Trophoblast cell (in vitro differentiated cells and primary cell): ENCODE data around the gene SLC66A2.

Experiments
- DNase-seq, 2 donors: peaks; one replicate each; pipeline ENCODE4 v3.0.0-alpha.2; 2016
- H2AFZ ChIP-seq: 2 replicates; pipeline ENCODE4 v1.6.1; 2013; ENCODE audit warnings: low read length, moderate library complexity, mild to moderate bottlenecking; ENCODE audit not compliant: insufficient read depth, poor library complexity
- H2AK5ac ChIP-seq: 2 replicates; pipeline ENCODE4 v1.6.1; 2013; ENCODE audit warnings: mild to moderate bottlenecking, low read length
- H2BK120ac ChIP-seq: 2 replicates; pipeline ENCODE4 v1.6.1; 2013; ENCODE audit warnings: low read length, mild to moderate bottlenecking, moderate library complexity; ENCODE audit not compliant: insufficient read depth, poor library complexity
- H2BK12ac ChIP-seq: 2 replicates; pipeline ENCODE4 v1.6.1; 2013; ENCODE audit warnings: mild to moderate bottlenecking, low read length, moderate library complexity
- H2BK5ac ChIP-seq: 2 replicates; pipeline ENCODE4 v1.6.1; 2013; ENCODE audit warnings: low read length, low read depth, moderate library complexity, mild to moderate bottlenecking; ENCODE audit not compliant: poor library complexity
- H3K14ac ChIP-seq: 2 replicates; pipeline ENCODE4 v1.6.1; 2013; ENCODE audit warnings: mild to moderate bottlenecking, low read length
- H3K18ac ChIP-seq: 2 replicates; pipeline ENCODE4 v1.6.1; 2013; ENCODE audit warnings: mild to moderate bottlenecking, low read length
- H3K23ac ChIP-seq: 2 replicates; pipeline ENCODE4 v1.6.1; 2013; ENCODE audit warnings: low read length
- H3K27ac ChIP-seq: 2 replicates; pipeline ENCODE4 v1.5.1; 2013; ENCODE audit warnings: low read depth, mild to moderate bottlenecking, inconsistent platforms, low read length, moderate library complexity
- H3K27me3 ChIP-seq: 2 replicates; pipeline ENCODE4 v1.6.1; 2013; ENCODE audit warnings: inconsistent platforms, mild to moderate bottlenecking, low read length, moderate library complexity; ENCODE audit not compliant: insufficient read depth
- H3K36me3 ChIP-seq, 2 experiments: 1 replicate in 1 of 2; 2 replicates in 1 of 2; pipeline ENCODE4 v1.6.1; 2013; ENCODE audit warnings: low read length in 2 of 2, mild to moderate bottlenecking in 2 of 2, moderate library complexity in 1 of 2; ENCODE audit not compliant: insufficient read depth in 2 of 2, control insufficient read depth in 1 of 2
- H3K4ac ChIP-seq: 2 replicates; pipeline ENCODE4 v1.6.1; 2013; ENCODE audit warnings: low read depth, mild to moderate bottlenecking, low read length, moderate library complexity
- H3K4me1 ChIP-seq, 2 experiments: 1 replicate in 1 of 2; 2 replicates in 1 of 2; pipeline ENCODE4 v1.6.1; 2013; ENCODE audit warnings: low read length in 2 of 2, mild to moderate bottlenecking in 2 of 2, moderate library complexity in 1 of 2; ENCODE audit not compliant: insufficient read depth in 2 of 2, control insufficient read depth in 1 of 2
- H3K4me2 ChIP-seq: 2 replicates; pipeline ENCODE4 v1.6.1; 2013; ENCODE audit warnings: inconsistent platforms, mild to moderate bottlenecking, low read length, moderate library complexity
- H3K4me3 ChIP-seq: 2 replicates; pipeline ENCODE4 v1.5.1; 2013; ENCODE audit warnings: mild to moderate bottlenecking, low read depth, low read length, inconsistent platforms
- H3K79me1 ChIP-seq: one replicate; pipeline ENCODE4 v1.6.1; 2013; ENCODE audit warnings: low read length
- H3K79me2 ChIP-seq: 2 replicates; pipeline ENCODE4 v1.6.1; 2013; ENCODE audit warnings: low read length, mild to moderate bottlenecking; ENCODE audit not compliant: control insufficient read depth, insufficient read depth, poor library complexity
- H3K9ac ChIP-seq: 2 replicates; pipeline ENCODE4 v1.6.1; 2013; ENCODE audit warnings: mild to moderate bottlenecking, low read length
- H3K9me3 ChIP-seq: 2 replicates; pipeline ENCODE4 v1.6.1; 2013; ENCODE audit warnings: low read depth, mild to moderate bottlenecking, control low read depth, inconsistent platforms, low read length; ENCODE audit not compliant: insufficient read depth
- H4K12ac ChIP-seq: 2 replicates; pipeline ENCODE4 v1.6.1; 2013; ENCODE audit warnings: low read depth, mild to moderate bottlenecking, low read length, moderate library complexity
- H4K8ac ChIP-seq: 2 replicates; pipeline ENCODE4 v1.6.1; 2013; ENCODE audit warnings: low read depth, mild to moderate bottlenecking, low read length, moderate library complexity
- H4K91ac ChIP-seq: one replicate; pipeline ENCODE4 v1.6.1; 2013; ENCODE audit warnings: low read depth, mild to moderate bottlenecking, low read length, moderate library complexity
- WGBS: extraction: QIAGEN DNeasy Blood & Tissue Kit; methylation state at CpG from one replicate; pipeline ENCODE4 v1.1.7; 2013; ENCODE audit warnings: missing lambda C conversion rate; ENCODE audit not compliant: insufficient read length, insufficient coverage; ENCODE audit errors: extremely low coverage; 5-methylcytosine and 5-hydroxymethylcytosine counted together

SLC66A2 gene

GRCh38 chr18:79853303-79853992 is 98.0 kb downstream of the SLC66A2 start:
- no peak overlapping the region for H4K91ac ChIP-seq
- no peak overlapping the region for H3K14ac ChIP-seq
- H3K79me2 ChIP-seq: no peaks in the 10 kb centered on the region
- H2BK12ac ChIP-seq: no peak overlapping the region
- H2BK120ac ChIP-seq: no peak overlapping the region
- no peak overlapping the region for H3K23ac ChIP-seq
- H2AK5ac ChIP-seq: no peak overlapping the region
- H3K4me2 ChIP-seq: no peak overlapping the region
- no peak overlapping the region for H3K27ac ChIP-seq
- H3K18ac ChIP-seq: no peak overlapping the region
- no peak overlapping the region for H4K8ac ChIP-seq
- no peaks in the 10 kb centered on the region for H3K36me3 ChIP-seq
- H3K4me1 ChIP-seq: peaks cover 7 to 8% of the 10 kb centered on the region in 2 experiments
- no peak for DNase-seq
- H3K4me3 ChIP-seq: no peak overlapping the region
- H4K12ac ChIP-seq: no peak overlapping the region
- H2AFZ ChIP-seq: no peak overlapping the region
- no peak overlapping the region for H2BK5ac ChIP-seq
- WGBS: no CpG with 5 or more reads among the region's 26 CpGs
- no peaks in the 10 kb centered on the region for H3K79me1 ChIP-seq
- no peak overlapping the region for H3K9ac ChIP-seq
- no peak overlapping the region for H3K4ac ChIP-seq
- H3K27me3 ChIP-seq: no peaks in the 10 kb centered on the region
- no peaks in the 10 kb centered on the region for H3K9me3 ChIP-seq

DNA sequence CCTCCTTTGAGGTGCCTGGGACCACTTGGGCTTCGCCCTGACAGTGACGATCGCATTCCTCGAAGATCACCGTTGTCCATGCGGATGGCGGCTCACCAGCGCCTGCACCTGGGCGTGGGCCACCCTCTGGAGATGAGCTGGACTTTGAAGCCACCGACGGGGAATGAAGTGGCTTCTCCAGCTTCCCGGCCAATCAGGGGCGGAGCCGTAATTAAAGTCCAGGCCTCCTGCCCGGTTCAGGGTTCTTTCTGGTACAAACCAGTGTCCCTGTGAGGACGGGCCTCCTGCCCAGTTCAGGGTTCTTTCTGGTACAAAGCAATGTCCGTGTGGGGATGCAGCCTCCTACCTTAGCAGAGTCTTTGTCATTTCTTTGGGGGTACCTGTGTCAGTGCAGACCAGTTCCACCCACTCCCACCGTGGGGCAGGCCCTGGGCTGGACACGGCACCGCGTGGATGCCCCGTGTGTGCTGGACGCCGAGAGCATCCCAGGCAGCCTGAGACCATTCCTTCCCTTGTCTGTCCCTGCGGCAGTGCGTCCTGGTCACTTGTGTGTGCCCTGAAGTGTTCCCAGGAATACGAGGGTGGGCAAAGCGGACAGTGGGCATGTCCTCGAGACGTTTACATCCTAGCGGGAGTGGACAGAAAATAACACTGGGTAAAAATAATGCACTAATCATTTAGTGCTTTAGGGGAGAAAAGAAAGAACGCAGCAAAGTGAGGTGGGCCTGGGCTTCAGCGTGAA is 98.7 kb downstream of the SLC66A2 start:
- no peak for DNase-seq
- Histone ChIP-seq H3K9ac (no peak overlapping the region), H3K27ac (no peak overlapping the region), H2BK12ac (no peak overlapping the region), H3K4me3 (no peak overlapping the region), H2BK120ac (no peak overlapping the region), H3K18ac (no peak overlapping the region), H2AFZ (no peak overlapping the region), H3K23ac (no peak overlapping the region), H2BK5ac (no peak overlapping the region), H3K79me2 (no peaks in the 10 kb centered on the region), H4K8ac (no peak overlapping the region), H3K14ac (no peak overlapping the region), H3K9me3 (no peaks in the 10 kb centered on the region), H3K79me1 (no peaks in the 10 kb centered on the region), H4K12ac (no peak overlapping the region), H4K91ac (no peak overlapping the region), H3K36me3 (no peaks in the 10 kb centered on the region), H3K4me1 (peaks cover 7 to 8% of the 10 kb centered on the region in 2 experiments), H2AK5ac (no peak overlapping the region), H3K4ac (no peak overlapping the region), H3K4me2 (no peak overlapping the region), H3K27me3 (no peaks in the 10 kb centered on the region)
- no CpG with 5 or more reads among the region's 33 CpGs for WGBS
